Activated naive CD4-positive, alpha-beta T cell treated with anti-CD3 and anti-CD28 coated beads, Interleukin-2, amount 50 U/mL, for 72 hours (primary cell): ENCODE measurements around the gene TRIM46. TPM values are rescaled to one million over a fixed set of nuclear protein-coding genes. Genes with fewer than 3 reads are reported as not detected.
"Not testable (repeated sequence)": the region's sequence is repeated elsewhere in the genome, so short reads cannot be mapped to it uniquely, and the experiment has no call there.

Source experiments
- ATAC-seq, 2 donors: fragments of 150-1000 bp; cut with Tn5 transposase; 2 replicates each; pipeline ENCODE4 v1.10.0; 2021; ENCODE audit warnings: mild to moderate bottlenecking in 2 of 2, moderate library complexity in 2 of 2
- DNase-seq, 2 donors: peaks; one replicate each; pipeline ENCODE4 v3.0.0; 2021 to 2022; ENCODE audit warnings: low spot score in 2 of 2
- H3K27ac Mint-ChIP-seq, 2 donors: one replicate each; pipeline ENCODE4 v1.8.0; 2022; ENCODE audit warnings: mild to moderate bottlenecking in 2 of 2, mixed read lengths in 2 of 2
- H3K36me3 Mint-ChIP-seq, 2 donors: one replicate each; pipeline ENCODE4 v1.8.0; 2022; ENCODE audit warnings: mixed read lengths in 2 of 2
- H3K9me3 Mint-ChIP-seq, 2 donors: one replicate each; pipeline ENCODE4 v1.8.0; 2022; ENCODE audit warnings: mixed read lengths in 2 of 2
- total RNA-seq, 2 donors: library from RNA; stranded (reverse); gene quantifications; one replicate each; pipeline ENCODE4 v1.2.3, GENCODE V29; 2022

TRIM46 gene
- total RNA-seq, 2 donors from 2014 or later: 6.8 to 15.2 TPM

- peaks cover 0 to 18% of the 10 kb centered on the region in 2 donors for H3K36me3 Mint-ChIP-seq
- not testable (repeated sequence) for H3K9me3 Mint-ChIP-seq, ATAC-seq, DNase-seq
- peak overlapping the region; percentile 65 to 96 for H3K27ac Mint-ChIP-seq
These were observed 51.7 kb downstream of the TRIM46 start for GRCh38 chr1:155225404-155225759.

GRCh38 chr1:155226188-155226909 lies 52.7 kb downstream of the TRIM46 start:
- Mint-ChIP-seq H3K36me3 (peaks cover 0 to 18% of the 10 kb centered on the region in 2 donors), H3K27ac (peak overlapping the region; percentile 87 to 96), H3K9me3 (no peaks in the 10 kb centered on the region)
- DNase-seq (peak in 1 of 2 donors; percentile 73), ATAC-seq (peak; percentile 50 to 55)

GRCh38 chr1:155226910-155227260 lies 53.2 kb downstream of the TRIM46 start:
- peaks cover 0 to 18% of the 10 kb centered on the region in 2 donors for H3K36me3 Mint-ChIP-seq
- DNase-seq (peak; percentile 55 to 77), ATAC-seq (peak; percentile 56 to 63)
- H3K9me3 Mint-ChIP-seq: no peaks in the 10 kb centered on the region
- peak overlapping the region; percentile 87 to 96 for H3K27ac Mint-ChIP-seq

- H3K36me3 Mint-ChIP-seq: peaks cover 0 to 18% of the 10 kb centered on the region in 2 donors
- no peaks in the 10 kb centered on the region for H3K9me3 Mint-ChIP-seq
- DNase-seq (peak; percentile 98 to 99), ATAC-seq (peak; percentile 94 to 95)
- H3K27ac Mint-ChIP-seq: peak overlapping the region; percentile 87 to 96
These were observed 53.8 kb downstream of the TRIM46 start for GRCh38 chr1:155227261-155228095.

- DNase-seq: no peak
- peak overlapping the region; percentile 82 to 96 for H3K27ac Mint-ChIP-seq
- ATAC-seq: no peak
- peaks cover 0 to 18% of the 10 kb centered on the region in 2 donors for H3K36me3 Mint-ChIP-seq
- no peaks in the 10 kb centered on the region for H3K9me3 Mint-ChIP-seq
These were observed 54.4 kb downstream of the TRIM46 start for GRCh38 chr1:155228096-155228427.

- H3K27ac Mint-ChIP-seq: peak overlapping the region; percentile 7 to 75
These were observed 57.7 kb downstream of the TRIM46 start for GRCh38 chr1:155231302-155231701.

GRCh38 chr1:155232001-155232978 lies 58.6 kb downstream of the TRIM46 start:
- not testable (repeated sequence) for H3K9me3 Mint-ChIP-seq, H3K36me3 Mint-ChIP-seq, ATAC-seq, DNase-seq
- H3K27ac Mint-ChIP-seq: peak overlapping the region; percentile 29 to 75

More at GRCh38 chr1:155231302-155231701, 57.7 kb downstream of the TRIM46 start:
- H3K9me3 Mint-ChIP-seq, DNase-seq, ATAC-seq, H3K36me3 Mint-ChIP-seq: not testable (repeated sequence)

- H3K36me3 Mint-ChIP-seq, H3K9me3 Mint-ChIP-seq, H3K27ac Mint-ChIP-seq, DNase-seq: not testable (repeated sequence)
- ATAC-seq: peak in 1 of 2 donors; percentile 33
These were observed 59.9 kb downstream of the TRIM46 start for GRCh38 chr1:155233502-155233901.

Other genes with a start within 250 kb of the TRIM46 start
- gene PMVK, start 237.1 kb upstream of the TRIM46 start, total RNA-seq: 10 to 100 TPM; 12.2 to 34.2 TPM
- 10 to 100 TPM; 40.9 to 41.1 TPM for gene PBXIP1, start 217.8 kb upstream of the TRIM46 start, total RNA-seq
- gene PYGO2, start 212.1 kb upstream of the TRIM46 start, total RNA-seq: 10 to 100 TPM; 27.7 to 55.3 TPM
- 10 to 100 TPM; 50.3 to 76.2 TPM for gene SHC1, start 203.1 kb upstream of the TRIM46 start, total RNA-seq
- 100 to 1,000 TPM; 202 to 308 TPM for gene CKS1B, start 199.2 kb upstream of the TRIM46 start, total RNA-seq
- 10 to 100 TPM; 40.8 to 41.9 TPM for gene FLAD1, start 190.5 kb upstream of the TRIM46 start, total RNA-seq
- under 1 TPM; 0.66 to 0.68 TPM for gene LENEP, start 180.3 kb upstream of the TRIM46 start, total RNA-seq
- gene ZBTB7B, start 171.0 kb upstream of the TRIM46 start, total RNA-seq: 100 to 1,000 TPM in 1 of 2 donors, 10 to 100 TPM in 1; 97.4 to 184 TPM
- gene DCST2, start 140.1 kb upstream of the TRIM46 start, total RNA-seq: 1 to 10 TPM; 1.5 to 1.8 TPM
- gene DCST1, start 140.0 kb upstream of the TRIM46 start, total RNA-seq: under 1 TPM in 1 of 2 donors, not detected in 1; 0.34 TPM
- gene ADAM15, start 122.5 kb upstream of the TRIM46 start, total RNA-seq: 10 to 100 TPM; 49.9 to 52.8 TPM
- gene EFNA4, start 110.1 kb upstream of the TRIM46 start, total RNA-seq: 1 to 10 TPM; 5.7 to 9.5 TPM
- 10 to 100 TPM in 1 of 2 donors, 1 to 10 TPM in 1; 1.7 to 12.6 TPM for gene EFNA3, start 95.0 kb upstream of the TRIM46 start, total RNA-seq
- gene EFNA1, start 46.0 kb upstream of the TRIM46 start, total RNA-seq: 1 to 10 TPM in 1 of 2 donors, under 1 TPM in 1; 0.68 to 1.6 TPM
- 10 to 100 TPM; 47.4 to 49.4 TPM for gene SLC50A1, start 38.0 kb upstream of the TRIM46 start, total RNA-seq
- gene DPM3, start 33.3 kb upstream of the TRIM46 start, total RNA-seq: 10 to 100 TPM; 26.4 to 40.8 TPM
- gene KRTCAP2, start 545 bp upstream of the TRIM46 start, total RNA-seq: 100 to 1,000 TPM; 106 to 162 TPM
- 10 to 100 TPM; 17.2 to 23.6 TPM for gene THBS3, start 34.0 kb downstream of the TRIM46 start, total RNA-seq
- gene MTX1, start 34.8 kb downstream of the TRIM46 start, total RNA-seq: 10 to 100 TPM; 46.6 to 57.2 TPM
- gene ENTREP3, start 81.6 kb downstream of the TRIM46 start, total RNA-seq: 10 to 100 TPM; 14.3 to 45.8 TPM
- gene SCAMP3, start 88.5 kb downstream of the TRIM46 start, total RNA-seq: 100 to 1,000 TPM in 1 of 2 donors, 10 to 100 TPM in 1; 98.9 to 107 TPM
- gene CLK2, start 99.7 kb downstream of the TRIM46 start, total RNA-seq: 100 to 1,000 TPM in 1 of 2 donors, 10 to 100 TPM in 1; 90.7 to 106 TPM
- 1 to 10 TPM; 3.9 to 4.8 TPM for gene HCN3, start 103.6 kb downstream of the TRIM46 start, total RNA-seq
- under 1 TPM in 1 of 2 donors, not detected in 1; 0.14 TPM for gene PKLR, start 127.6 kb downstream of the TRIM46 start, total RNA-seq
- gene FDPS, start 135.0 kb downstream of the TRIM46 start, total RNA-seq: 100 to 1,000 TPM; 349 to 372 TPM
- gene RUSC1, start 147.0 kb downstream of the TRIM46 start, total RNA-seq: 10 to 100 TPM; 23.1 to 28.7 TPM